HCT116 (cell line): ENCODE results near the gene MTREX. TPM values are rescaled to one million over a fixed set of nuclear protein-coding genes. Genes with fewer than 3 reads are reported as not detected.

Experiments
- ATAC-seq: fragments of 200-7000 bp; cut with Tn5 transposase; 2 replicates; pipeline ENCODE4 v1.9.1; 2020; ENCODE audit warnings: mild to moderate bottlenecking, moderate library complexity
- BruUV-seq: library from RNA; stranded (reverse); fragments of 400-500 nt; replicated peaks from 2 replicates; lab custom pipeline; 2021; lab: Mats Ljungman, UMichigan
- CTCF ChIA-PET: fragments of 300-600 bp; sonication (Branson Sonifier 250); formaldehyde crosslinking; loops from one replicate; lab custom pipeline; 2021; ENCODE audit warnings: antibody characterized with exemption; lab: Charles Lee
- POLR2A ChIA-PET: fragments of 300-600, 350-600 bp; sonication (Branson Sonifier 250); formaldehyde crosslinking; loops from one replicate; lab custom pipeline; 2021; ENCODE audit warnings: antibody characterized with exemption; lab: Charles Lee
- RAD21 ChIA-PET, 2 experiments: fragments of 300-600 bp; sonication (Branson Sonifier 250); formaldehyde crosslinking; loops; one replicate each; lab custom pipeline; 2023; ENCODE audit warnings: low total read pairs in 2 of 2; ENCODE audit not compliant: uncharacterized antibody in 2 of 2, unreplicated experiment in 2 of 2, low non-redundant PET in 1 of 2; lab: Charles Lee
- DNase-seq: peaks from one replicate; pipeline ENCODE4 v3.0.0-alpha.2; 2010; ENCODE audit warnings: low read depth, low spot score
- H2AFZ ChIP-seq: fragments of 200-600 bp; shearing (Covaris generic), sonication (generic); 2 replicates; pipeline ENCODE4 v1.6.1; 2017; ENCODE audit warnings: low read depth, mixed run types, mixed read lengths, antibody characterized with exemption, low read length; ENCODE audit not compliant: poor library complexity, severe bottlenecking
- H3K27ac ChIP-seq: 2 replicates; pipeline ENCODE4 v1.5.1; 2012; ENCODE audit warnings: low read depth, low read length
- H3K27me3 ChIP-seq: fragments of 200-600 bp; sonication (generic); 2 replicates; pipeline ENCODE4 v1.6.1; 2016; ENCODE audit warnings: mixed run types, low read length, mixed read lengths; ENCODE audit not compliant: insufficient read depth
- H3K36me3 ChIP-seq, 2 experiments: fragments of 200-500 bp in 1 of 2; fragments of 200-600 bp in 1 of 2; sonication (Bioruptor generic) in 1 of 2; sonication (generic) in 1 of 2; 2 replicates each; pipeline versions ENCODE4 v1.5.1 to v1.6.1; 2014 to 2016; ENCODE audit warnings: low read length in 2 of 2, inconsistent platforms in 1 of 2, mixed read lengths in 1 of 2, mixed run types in 1 of 2; ENCODE audit not compliant: insufficient read depth in 2 of 2, control insufficient read depth in 1 of 2
- H3K4me1 ChIP-seq, 2 experiments: fragments of 200-600 bp in 1 of 2; sonication (generic) in 1 of 2; 2 replicates each; pipeline versions ENCODE4 v1.5.1 to v1.6.1; 2012 to 2017; ENCODE audit warnings: low read length in 2 of 2, inconsistent platforms in 1 of 2, mild to moderate bottlenecking in 1 of 2, mixed read lengths in 1 of 2, mixed run types in 1 of 2, moderate library complexity in 1 of 2; ENCODE audit not compliant: insufficient read depth in 2 of 2, control insufficient read depth in 1 of 2
- H3K4me2 ChIP-seq: fragments of 200-600 bp; sonication (generic); 2 replicates; pipeline ENCODE4 v1.6.1; 2017; ENCODE audit warnings: mixed run types, low read length, mixed read lengths
- H3K4me3 ChIP-seq, 2 experiments: fragments of 200-600 bp in 1 of 2; sonication (generic) in 1 of 2; replicated peaks in 1 of 2; 2 replicates each; pipeline ENCODE4 v1.5.1; 2011 to 2016; ENCODE audit warnings: low read length in 2 of 2, control low read depth in 1 of 2, low read depth in 1 of 2, mild to moderate bottlenecking in 1 of 2, mixed read lengths in 1 of 2, mixed run types in 1 of 2
- H3K79me2 ChIP-seq: fragments of 200-600 bp; sonication (generic); 2 replicates; pipeline ENCODE4 v1.6.1; 2017; ENCODE audit warnings: mild to moderate bottlenecking, mixed run types, low read length, moderate library complexity, mixed read lengths; ENCODE audit not compliant: insufficient read depth
- H3K9ac ChIP-seq: fragments of 200-600 bp; sonication (generic); 2 replicates; pipeline ENCODE4 v1.6.1; 2016; ENCODE audit warnings: low read length, mixed read lengths
- H3K9me2 ChIP-seq: fragments of 200-600 bp; sonication (generic), shearing (Covaris generic); 2 replicates; pipeline ENCODE4 v1.6.1; 2017; ENCODE audit warnings: mixed run types, mild to moderate bottlenecking, moderate library complexity; ENCODE audit not compliant: insufficient read depth
- H3K9me3 ChIP-seq, 2 experiments: fragments of 200-500 bp in 1 of 2; fragments of 200-600 bp in 1 of 2; sonication (Bioruptor generic) in 1 of 2; sonication (generic) in 1 of 2; 2 replicates each; pipeline ENCODE4 v1.6.1; 2014 to 2017; ENCODE audit warnings: low read length in 2 of 2, mixed read lengths in 2 of 2, inconsistent platforms in 1 of 2, low read depth in 1 of 2, mild to moderate bottlenecking in 1 of 2, mixed run types in 1 of 2, moderate library complexity in 1 of 2; ENCODE audit not compliant: control insufficient read depth in 1 of 2, insufficient read depth in 1 of 2
- H4K20me1 ChIP-seq: fragments of 200-600 bp; sonication (generic), shearing (Covaris generic); 2 replicates; pipeline ENCODE4 v1.6.1; 2017; ENCODE audit warnings: mixed run types, mild to moderate bottlenecking, moderate library complexity; ENCODE audit not compliant: insufficient read depth
- CEBPB ChIP-seq: IDR thresholded peaks from 2 replicates; pipeline ENCODE4 v1.6.1; 2012; ENCODE audit warnings: low read depth
- EGR1 ChIP-seq: IDR thresholded peaks from 2 replicates; pipeline ENCODE4 v1.6.1; 2012; ENCODE audit warnings: low read depth
- FOSL1 ChIP-seq: IDR thresholded peaks from 2 replicates; pipeline ENCODE4 v1.6.1; 2012; ENCODE audit warnings: low read depth
- JUND ChIP-seq: IDR thresholded peaks from 2 replicates; pipeline ENCODE4 v1.6.1; 2012
- POLR2AphosphoS5 ChIP-seq: IDR thresholded peaks from 2 replicates; pipeline ENCODE4 v1.6.1; 2011; ENCODE audit warnings: mild to moderate bottlenecking, low read depth, low read length, moderate library complexity
- RAD21 ChIP-seq: IDR thresholded peaks from 2 replicates; pipeline ENCODE4 v1.6.1; 2012; ENCODE audit warnings: low read depth, mild to moderate bottlenecking
- SP1 ChIP-seq: IDR thresholded peaks from 2 replicates; pipeline ENCODE4 v1.6.1; 2012; ENCODE audit warnings: low read depth
- SRF ChIP-seq: IDR thresholded peaks from 2 replicates; pipeline ENCODE4 v1.6.1; 2012; ENCODE audit warnings: low read depth
- TCF7L2 ChIP-seq: IDR thresholded peaks from 2 replicates; pipeline ENCODE4 v1.7.0; 2011; ENCODE audit warnings: borderline replicate concordance, inconsistent platforms; ENCODE audit not compliant: insufficient read depth, insufficient read length; ENCODE audit errors: extremely low read depth
- ZNF274 ChIP-seq: fragments of 200-500 bp; sonication (Bioruptor generic); IDR thresholded peaks from 2 replicates; pipeline ENCODE4 v1.6.1; 2014; ENCODE audit warnings: mild to moderate bottlenecking, low read depth, low read length, inconsistent platforms
- intact Hi-C: fragments of 100-400 bp; cut with micrococcal nuclease; formaldehyde crosslinking; loops from 2 replicates; pipeline ENCODE4 v1.10.0; 2022
- total RNA-seq: library from RNA; stranded (reverse); gene quantifications from one replicate; pipeline ENCODE4 v1.2.1, GENCODE V29; 2021; ENCODE audit not compliant: unreplicated experiment
- TF ChIP-seq, protein P1 (sequence below): IDR thresholded peaks from 2 replicates; pipeline ENCODE4 v1.6.1; 2011; ENCODE audit warnings: mild to moderate bottlenecking, low read length, moderate library complexity; ENCODE audit not compliant: insufficient replicate concordance; ENCODE audit errors: extremely low read depth
- TF ChIP-seq, protein P2 (sequence below): IDR thresholded peaks from 2 replicates; pipeline ENCODE4 v1.6.1; 2012

Gene MTREX
- total RNA-seq, 1 experiment from 2014 or later, result 101 TPM

DNA sequence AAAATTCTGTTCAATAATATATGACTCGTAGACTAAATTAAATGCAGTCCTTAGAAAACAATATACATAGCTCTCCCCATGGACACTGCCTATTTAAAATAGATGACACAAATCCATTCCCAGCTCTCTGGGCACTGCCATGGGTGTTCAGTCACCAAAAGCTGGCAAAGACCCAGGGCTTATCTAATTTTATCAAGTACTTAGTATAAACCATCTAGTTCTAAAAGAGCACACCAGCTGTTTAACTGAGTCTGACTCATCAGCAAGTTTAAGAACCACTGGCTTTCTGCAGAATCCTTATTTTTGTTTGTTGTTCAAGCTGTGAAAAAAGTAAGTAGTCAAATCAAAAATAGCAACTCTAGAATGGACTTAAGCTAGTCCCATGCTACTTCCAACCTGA, 119.4 kb downstream of the MTREX start:
- no peak overlapping the region for H3K27ac ChIP-seq
- no peak overlapping the region for H3K4me3 ChIP-seq
- H3K4me1 ChIP-seq, result peaks cover 0 to 5% of the 10 kb centered on the region in 2 experiments; a peak in 1 of 4 replicates
- peaks cover 23 to 50% of the 10 kb centered on the region in 2 experiments; a peak in 3 of 4 replicates for H3K36me3 ChIP-seq
- no peak overlapping the region for H3K9ac ChIP-seq
- no peak for DNase-seq
- H3K9me3 ChIP-seq, result no peaks in the 10 kb centered on the region
- no peak overlapping the region for H2AFZ ChIP-seq
- TF ChIP-seq TCF7L2 (no peak), POLR2AphosphoS5 (no peak)
- TF ChIP-seq, protein P1, sequence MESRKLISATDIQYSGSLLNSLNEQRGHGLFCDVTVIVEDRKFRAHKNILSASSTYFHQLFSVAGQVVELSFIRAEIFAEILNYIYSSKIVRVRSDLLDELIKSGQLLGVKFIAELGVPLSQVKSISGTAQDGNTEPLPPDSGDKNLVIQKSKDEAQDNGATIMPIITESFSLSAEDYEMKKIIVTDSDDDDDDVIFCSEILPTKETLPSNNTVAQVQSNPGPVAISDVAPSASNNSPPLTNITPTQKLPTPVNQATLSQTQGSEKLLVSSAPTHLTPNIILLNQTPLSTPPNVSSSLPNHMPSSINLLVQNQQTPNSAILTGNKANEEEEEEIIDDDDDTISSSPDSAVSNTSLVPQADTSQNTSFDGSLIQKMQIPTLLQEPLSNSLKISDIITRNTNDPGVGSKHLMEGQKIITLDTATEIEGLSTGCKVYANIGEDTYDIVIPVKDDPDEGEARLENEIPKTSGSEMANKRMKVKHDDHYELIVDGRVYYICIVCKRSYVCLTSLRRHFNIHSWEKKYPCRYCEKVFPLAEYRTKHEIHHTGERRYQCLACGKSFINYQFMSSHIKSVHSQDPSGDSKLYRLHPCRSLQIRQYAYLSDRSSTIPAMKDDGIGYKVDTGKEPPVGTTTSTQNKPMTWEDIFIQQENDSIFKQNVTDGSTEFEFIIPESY, result no peak
- no peaks in the 10 kb centered on the region for H4K20me1 ChIP-seq
- no peaks in the 10 kb centered on the region for H3K79me2 ChIP-seq
- no peak overlapping the region for H3K4me2 ChIP-seq
- BruUV-seq, result no TSS peak
- ChIA-PET CTCF (no interaction called here), POLR2A (no interaction called here), RAD21 (no interaction called here)
- no peak for ATAC-seq
- H3K27me3 ChIP-seq, result no peaks in the 10 kb centered on the region
- no peaks in the 10 kb centered on the region for H3K9me2 ChIP-seq
- intact Hi-C loops, result no loop called here

DNA sequence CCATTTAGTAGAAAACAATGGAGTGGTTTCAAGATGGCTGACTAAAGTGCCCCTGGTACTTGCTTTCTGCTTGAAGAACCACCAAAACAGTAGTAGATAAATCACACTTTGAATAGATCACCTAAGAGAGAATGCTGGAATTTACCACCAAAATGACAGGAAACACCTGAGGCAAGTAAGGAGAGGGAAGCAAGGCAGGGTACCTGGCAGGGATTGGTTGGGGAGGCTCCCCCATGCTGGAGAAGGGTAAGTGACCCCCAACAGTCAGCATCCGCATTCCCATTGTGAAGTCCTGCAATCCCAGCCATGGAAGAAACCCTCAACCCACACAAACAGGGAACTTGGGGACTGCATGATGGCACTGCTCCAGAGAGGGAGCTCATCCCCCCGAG, 121.4 kb downstream of the MTREX start:
- Histone ChIP-seq H3K9me3 (no peaks in the 10 kb centered on the region), H3K4me3 (no peak overlapping the region), H3K9ac (no peak overlapping the region), H3K79me2 (no peaks in the 10 kb centered on the region), H4K20me1 (no peaks in the 10 kb centered on the region), H3K27me3 (no peaks in the 10 kb centered on the region), H3K4me1 (peaks cover 0 to 12% of the 10 kb centered on the region in 2 experiments; a peak in 1 of 4 replicates), H2AFZ (no peak overlapping the region), H3K36me3 (peaks cover 13 to 32% of the 10 kb centered on the region in 2 experiments; a peak in 2 of 4 replicates), H3K9me2 (no peaks in the 10 kb centered on the region), H3K4me2 (no peak overlapping the region), H3K27ac (no peak overlapping the region)
- ChIA-PET POLR2A (no interaction called here), RAD21 (no interaction called here), CTCF (no interaction called here)
- no TSS peak for BruUV-seq
- TF ChIP-seq, protein P2, sequence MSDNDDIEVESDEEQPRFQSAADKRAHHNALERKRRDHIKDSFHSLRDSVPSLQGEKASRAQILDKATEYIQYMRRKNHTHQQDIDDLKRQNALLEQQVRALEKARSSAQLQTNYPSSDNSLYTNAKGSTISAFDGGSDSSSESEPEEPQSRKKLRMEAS, result no peak
- TF ChIP-seq ZNF274 (no peak), FOSL1 (no peak), SRF (no peak), RAD21 (no peak), TCF7L2 (no peak), JUND (no peak), CEBPB (no peak), EGR1 (no peak), SP1 (no peak)
- ATAC-seq (no peak), DNase-seq (no peak)
- intact Hi-C loops, result no loop called here
